Erythroblast (primary cell): ENCODE data around the gene MLN.

ENCODE experiments used
- GATA1 ChIP-seq: IDR thresholded peaks from 2 replicates; pipeline ENCODE4 v1.6.1; 2011; ENCODE audit warnings: low read depth, mild to moderate bottlenecking, control low read depth, low read length, moderate library complexity
- POLR2A ChIP-seq: IDR thresholded peaks from 2 replicates; pipeline ENCODE4 v1.6.1; 2011; ENCODE audit warnings: mild to moderate bottlenecking, low read length

GRCh38 chr6:33823806-33824205, 20.0 kb upstream of the MLN start:
- TF ChIP-seq POLR2A (no peak), GATA1 (no peak)
